CD4-positive, alpha-beta T cell treated with Interleukin-17A for 1 hour (primary cell): ENCODE measurements around the gene PDE4B.
"Not testable (repeated sequence)": the region's sequence is repeated elsewhere in the genome, so short reads cannot be mapped to it uniquely, and the experiment has no call there.

Source experiments
- DNase-seq: peaks from one replicate; pipeline ENCODE4 v3.0.0-alpha.2; 2020

The PDE4B gene

DNA sequence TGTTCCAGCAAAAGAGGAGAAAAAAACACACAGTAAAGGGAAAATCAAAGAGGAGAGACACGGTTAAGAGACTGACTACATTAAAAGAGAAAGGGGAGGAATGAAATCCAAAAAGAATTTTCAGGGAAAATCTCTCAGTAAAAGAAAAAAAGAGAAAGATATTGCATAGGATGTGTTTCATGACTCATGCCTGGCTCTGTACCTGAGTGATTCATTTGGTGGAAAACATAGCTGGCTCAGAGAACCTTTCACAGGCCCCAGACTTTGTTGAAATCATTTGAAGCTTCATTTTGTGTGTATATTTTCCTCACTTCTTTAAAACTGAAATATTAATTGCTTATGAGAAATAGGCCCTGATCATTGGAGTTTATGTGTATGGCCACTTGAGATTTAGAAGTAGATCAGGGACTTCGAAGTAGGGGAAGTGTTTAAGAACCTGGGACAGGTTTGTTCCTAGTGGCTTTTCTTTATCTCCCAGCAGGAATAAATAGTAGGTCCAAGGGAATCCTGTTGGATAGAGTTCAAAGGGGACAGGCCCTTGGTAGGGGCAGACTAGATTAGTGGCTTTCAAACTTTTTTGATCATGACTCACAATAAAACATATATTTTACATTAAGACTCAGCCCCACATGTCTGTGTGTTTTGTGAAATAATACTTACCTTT, 502.1 kb downstream of the PDE4B start:
- no peak for DNase-seq

DNA sequence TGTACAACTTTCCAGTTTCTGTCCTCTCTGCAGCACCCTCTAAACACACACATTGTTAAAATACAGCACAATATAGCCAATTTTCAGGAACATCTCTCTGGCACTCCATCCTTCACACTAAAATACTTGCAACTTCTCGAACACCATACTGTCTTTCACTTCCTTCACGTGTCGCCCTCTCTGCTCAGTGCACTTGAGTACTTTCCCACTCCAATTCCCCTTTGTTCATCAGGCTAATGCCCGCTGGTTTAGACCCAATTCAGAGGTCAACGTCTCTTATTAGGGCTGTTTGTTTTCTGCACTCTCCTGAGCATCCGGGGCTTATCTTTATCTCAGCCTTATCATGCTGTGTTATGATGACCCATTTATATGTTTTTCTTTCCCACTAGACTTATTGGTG, 503.1 kb downstream of the PDE4B start:
- no peak for DNase-seq

DNA sequence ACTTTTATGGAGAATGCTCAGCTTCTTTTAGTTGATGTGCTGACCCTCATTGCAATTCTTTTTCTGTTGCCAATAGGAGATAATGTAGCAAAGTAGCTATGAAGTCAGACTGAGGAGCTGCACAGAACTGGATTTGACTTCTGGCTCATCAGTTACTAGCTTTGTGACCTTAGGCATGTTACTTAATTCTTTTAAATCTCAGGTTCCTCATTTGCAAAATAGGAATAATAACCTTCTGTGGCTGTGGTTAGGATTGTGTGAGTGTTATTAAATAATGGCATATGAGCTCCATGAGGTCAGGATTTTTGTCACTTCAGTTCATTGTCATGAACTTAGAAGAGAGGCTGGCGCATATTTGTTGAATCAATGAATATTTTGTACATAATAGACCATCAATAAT, 503.7 kb downstream of the PDE4B start:
- no peak for DNase-seq

DNA sequence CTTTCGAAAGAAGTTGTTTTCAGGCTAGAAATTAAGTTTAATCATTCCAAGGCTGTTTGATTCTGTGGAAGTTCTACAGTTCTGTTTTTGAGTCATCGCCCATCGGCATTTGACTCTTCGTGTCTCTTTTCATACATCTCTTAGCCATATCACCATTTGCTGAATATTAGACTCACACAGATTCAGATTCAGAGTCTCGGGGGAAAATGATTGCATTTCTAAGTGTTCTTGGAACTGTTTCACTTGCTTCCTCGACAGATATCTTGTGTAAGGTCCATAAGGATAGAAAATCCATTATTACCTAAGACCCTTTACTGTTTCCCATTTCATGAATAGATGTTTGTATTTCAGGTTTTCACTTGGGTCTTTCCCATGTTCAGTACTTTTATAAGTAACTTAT, 504.3 kb downstream of the PDE4B start:
- DNase-seq: no peak

DNA sequence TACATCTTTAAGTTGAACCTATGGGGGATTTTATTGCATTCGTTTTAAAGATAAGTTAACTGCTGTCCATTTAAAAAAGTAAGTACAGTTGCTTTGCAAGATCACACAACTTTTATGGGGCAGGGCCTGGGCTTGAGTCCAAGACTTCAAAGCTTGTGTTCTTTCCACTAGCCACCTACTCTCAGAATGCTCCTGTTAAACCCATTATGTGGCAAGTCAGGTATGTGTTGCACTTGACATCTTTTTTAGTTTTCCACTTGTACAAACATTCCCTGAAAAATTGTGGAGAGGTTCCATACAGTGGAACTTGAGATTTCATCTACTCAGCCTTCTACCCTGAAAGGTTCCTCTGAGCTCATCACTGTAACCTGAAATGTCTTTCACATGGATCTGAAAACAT, 505.8 kb downstream of the PDE4B start:
- DNase-seq: no peak

DNA sequence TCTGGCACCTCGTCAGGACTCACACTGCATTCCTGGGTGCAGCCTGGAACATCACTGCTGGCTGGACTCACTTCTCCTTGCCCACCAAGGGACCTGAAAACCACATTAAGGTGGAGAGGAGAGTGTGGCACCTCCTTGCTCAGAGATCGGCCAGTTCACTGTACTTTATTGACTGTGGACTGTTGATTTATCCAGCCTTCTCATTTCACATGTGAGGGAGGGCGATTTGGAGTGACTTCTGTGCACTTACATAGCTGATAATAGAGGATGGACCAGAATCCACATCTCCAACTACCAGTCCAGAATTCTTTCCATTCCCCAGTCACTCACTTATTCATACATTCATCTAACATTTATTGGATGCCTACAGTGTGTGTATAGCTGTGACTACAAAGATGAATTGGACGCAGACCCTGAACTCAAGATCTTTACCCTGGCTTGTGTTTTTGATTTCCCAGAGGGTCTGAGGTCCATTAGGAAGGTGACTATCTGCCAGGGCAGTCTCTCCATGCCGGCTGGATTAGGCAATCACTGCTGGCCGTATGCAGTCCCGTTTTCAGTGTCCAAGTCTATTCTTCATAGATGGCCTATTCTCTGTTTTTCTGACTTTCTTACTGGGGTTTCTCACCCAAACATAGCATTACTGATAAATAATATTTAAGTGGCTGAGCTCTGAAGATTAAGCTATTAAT, 507.7 kb downstream of the PDE4B start:
- DNase-seq: no peak

DNA sequence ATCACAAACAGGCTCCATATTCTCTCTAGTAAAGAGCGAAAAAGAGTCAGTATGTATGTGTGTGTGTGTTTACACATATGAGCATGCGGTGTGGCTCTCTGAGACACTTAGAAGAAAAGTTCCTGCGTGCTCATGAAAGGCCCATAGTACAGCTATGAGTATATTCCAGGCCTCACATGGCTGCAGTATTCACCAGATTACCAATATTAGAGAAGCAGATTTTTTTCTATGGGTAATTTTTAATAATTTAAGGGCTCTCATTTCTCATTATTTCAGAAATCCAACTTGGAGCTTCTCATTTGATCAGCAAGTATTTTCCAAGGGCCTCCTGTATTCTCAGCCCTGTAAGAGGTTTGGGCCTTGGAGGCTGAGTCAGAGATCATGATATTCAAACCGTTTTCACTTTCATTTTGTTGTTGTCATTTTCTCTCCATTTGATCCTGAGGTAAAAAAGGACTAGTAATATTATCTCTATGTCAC, 508.3 kb downstream of the PDE4B start:
- DNase-seq: peak; percentile 71

DNA sequence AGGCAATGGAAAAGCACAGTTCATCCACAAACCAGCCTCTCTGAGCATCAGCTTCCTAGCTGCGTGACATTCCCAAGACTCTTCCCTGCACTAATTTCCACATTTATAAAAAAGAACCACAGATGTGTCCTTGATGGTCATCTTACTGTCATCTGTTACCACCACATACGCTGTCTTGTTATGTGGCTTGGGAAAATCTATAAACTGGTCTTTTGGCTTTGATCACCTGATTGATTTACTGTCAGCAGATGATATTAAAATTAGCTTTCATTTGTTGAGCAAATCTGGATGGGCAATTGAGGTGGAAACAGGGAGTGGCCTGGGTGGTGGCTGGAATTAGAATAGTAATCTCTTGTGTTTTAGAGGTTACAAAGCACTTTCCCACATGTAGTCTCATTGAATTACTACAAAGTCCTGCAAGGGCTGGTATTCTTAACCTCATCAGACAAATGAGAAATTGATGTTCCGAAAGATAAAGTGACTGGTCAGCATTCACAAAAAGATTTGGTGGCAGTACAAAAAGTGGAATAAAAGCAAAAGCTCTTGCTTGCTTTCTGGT, 509.6 kb downstream of the PDE4B start:
- no peak for DNase-seq

DNA sequence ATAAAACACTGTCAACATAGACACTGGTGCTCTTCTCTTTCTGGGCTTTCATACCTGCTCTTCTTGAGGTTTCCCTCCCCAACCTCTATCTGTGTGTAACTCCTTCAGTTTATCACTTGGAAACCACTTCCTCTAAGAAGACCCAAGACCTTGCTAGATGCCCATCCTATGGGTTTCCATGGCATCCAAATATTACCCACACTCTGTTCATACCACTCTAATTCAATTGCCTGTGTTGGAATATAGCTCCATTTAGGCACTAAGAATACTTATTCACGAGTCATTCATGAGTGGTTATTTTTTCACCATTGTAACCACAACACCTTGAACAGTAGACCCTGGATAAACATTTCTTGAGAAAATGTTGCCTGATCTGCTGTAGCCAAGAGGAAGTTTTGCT, 510.1 kb downstream of the PDE4B start:
- DNase-seq: peak; percentile 61

DNA sequence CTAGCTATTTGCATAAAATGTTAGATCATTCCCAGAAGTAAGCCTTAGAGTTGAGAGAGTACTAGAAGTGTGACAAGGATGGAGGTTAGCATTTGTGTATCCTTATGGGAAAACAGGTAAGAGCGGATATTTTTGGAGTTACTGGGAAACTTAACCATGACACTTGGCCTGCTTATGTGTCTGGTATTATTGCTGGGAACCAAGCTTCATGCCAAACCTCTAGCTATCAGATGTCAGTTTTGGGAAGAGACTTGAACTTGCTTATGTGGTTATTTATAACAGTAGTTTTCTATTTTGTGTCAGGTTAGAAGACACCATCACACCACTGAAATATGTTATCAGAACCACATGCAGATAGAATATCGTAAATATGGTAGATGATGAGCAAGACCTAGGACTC, 511.0 kb downstream of the PDE4B start:
- DNase-seq: no peak

DNA sequence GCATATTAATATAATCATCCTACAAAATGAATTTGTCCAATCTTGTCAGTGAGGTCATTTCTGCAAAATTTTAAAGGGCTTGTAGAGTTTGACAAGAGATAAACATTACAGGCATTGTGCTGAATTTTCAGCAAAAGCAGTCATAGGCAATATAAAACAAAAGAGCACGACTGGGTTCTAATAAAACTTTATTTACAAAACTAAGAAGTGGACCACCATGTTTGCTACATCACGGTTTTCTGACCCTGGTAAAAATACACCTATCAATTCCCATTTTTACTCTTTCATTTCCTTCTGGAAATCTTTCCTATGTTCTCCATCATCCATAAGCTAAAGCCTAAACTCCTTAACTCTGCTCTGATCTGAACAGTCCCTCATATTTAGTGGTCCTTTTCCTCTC, 511.4 kb downstream of the PDE4B start:
- DNase-seq: no peak

DNA sequence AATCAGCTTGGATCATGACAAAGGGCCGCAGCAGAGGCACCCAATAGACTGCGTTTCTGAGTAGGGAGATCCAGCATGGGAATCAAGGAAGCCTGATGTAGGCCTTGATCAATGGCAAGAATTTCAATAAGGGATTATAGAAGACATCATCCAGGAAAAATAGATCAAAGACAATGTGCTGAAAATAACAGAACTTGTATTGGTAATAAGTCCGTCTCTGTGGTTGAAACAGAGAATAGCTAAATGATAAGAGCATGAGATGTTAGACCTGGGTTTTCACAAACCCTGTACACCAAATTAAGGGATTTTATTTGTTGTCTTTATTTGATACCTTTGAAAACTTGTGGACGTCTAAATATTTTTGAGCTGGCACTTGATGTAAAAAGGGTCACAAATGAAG, 513.2 kb downstream of the PDE4B start:
- no peak for DNase-seq

DNA sequence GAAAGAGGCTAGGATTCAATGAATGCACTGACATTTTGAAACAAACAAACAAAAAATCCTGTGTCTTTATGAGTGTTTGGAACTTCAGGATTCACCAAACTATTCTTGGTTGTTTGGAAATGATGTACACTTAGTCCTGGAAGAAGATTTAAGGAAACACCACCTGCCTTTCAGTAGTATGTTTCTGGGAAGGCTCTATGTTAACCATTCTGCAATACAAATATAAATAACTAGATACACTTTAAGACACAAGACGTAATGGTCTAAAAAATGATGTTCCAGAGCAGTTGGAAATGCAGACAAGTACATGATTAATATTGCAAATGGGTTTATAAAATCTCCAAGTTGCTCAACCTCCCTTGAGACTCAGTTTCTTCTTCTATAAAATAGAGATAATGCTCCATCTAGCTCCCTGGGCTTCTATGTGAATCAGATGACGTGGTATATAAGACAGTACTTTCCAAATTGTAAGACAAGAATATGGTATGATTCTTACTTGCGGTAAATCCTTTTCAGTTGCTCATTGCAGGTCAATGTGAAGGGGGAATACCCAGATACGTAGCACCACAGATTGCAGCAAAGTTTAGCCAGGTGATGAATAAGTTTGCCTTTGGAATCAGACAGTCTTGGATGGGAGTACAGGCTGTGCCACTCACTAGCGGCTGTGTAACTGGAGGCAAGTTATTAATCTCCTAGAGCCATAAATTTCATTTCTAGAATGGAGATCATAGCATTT, 516.5 kb downstream of the PDE4B start:
- no peak for DNase-seq

DNA sequence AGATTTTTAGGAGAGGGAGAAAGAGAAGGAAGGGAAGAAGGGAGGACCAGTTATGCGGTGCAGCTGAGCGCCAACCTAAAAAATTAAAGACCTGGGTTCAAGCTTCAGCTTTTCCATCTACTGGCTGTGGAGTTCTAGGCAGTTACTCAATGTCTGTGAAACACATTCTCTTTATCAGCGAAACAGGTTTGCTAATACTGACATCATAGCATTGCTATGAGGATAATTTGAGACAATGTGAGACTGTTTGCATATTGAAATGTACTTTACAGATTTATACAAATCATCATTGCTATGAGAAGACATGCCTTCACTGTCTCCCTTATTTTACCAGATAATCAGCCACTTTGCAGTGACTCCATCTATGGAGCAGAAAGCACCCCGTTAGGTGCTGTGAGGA, 518.4 kb downstream of the PDE4B start:
- DNase-seq: no peak

DNA sequence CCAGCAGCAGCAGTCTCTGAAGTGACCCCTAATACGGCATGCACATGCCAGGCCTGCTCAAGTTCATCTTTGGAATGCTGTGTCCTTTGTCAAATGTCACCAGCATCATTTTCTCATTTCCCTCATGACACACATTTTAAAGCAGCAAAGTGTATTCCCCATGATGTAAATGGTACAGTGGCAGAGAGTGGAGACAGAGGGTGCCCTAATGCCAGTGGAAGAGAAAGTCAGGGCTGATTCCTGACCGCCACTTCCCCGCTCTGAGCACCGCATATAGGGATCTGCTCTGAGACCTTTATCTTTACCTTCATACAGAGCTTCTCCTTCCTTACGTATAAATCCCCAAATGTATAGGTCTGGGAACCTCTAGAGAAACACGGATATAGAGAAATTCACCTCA, 518.9 kb downstream of the PDE4B start:
- no peak for DNase-seq

DNA sequence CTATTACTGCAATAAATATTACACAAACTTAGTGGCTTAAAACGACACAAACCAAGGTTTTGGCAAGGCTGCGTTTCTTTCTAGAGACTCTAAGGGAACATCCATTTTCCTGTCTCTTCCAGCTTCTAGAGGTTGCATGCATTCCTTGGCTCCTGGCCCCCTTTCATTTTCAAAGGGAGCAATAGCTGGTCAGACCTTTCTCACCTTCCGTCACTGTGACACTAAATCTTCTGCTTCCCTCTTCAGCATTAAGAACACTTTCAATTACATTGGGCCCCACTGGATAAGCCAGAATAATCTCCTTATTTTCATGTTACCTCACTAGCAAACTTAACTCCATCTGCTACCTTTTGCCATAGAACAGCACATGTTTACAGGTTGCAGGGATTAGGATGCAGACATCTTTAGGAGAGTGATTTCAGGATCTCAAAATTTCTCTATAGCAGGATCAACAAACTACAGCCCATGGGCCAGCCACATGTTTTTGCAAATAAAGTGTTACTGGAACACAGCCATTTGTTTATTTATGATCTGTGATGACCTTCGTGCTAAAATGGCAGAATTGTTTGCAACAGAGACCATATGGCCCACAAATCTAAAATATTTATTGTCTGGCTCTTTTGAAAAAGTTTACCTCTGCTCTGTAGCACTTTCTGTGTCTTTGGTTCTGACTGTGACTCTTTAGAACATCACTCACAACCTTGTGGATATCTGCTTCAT, 519.7 kb downstream of the PDE4B start:
- no peak for DNase-seq

DNA sequence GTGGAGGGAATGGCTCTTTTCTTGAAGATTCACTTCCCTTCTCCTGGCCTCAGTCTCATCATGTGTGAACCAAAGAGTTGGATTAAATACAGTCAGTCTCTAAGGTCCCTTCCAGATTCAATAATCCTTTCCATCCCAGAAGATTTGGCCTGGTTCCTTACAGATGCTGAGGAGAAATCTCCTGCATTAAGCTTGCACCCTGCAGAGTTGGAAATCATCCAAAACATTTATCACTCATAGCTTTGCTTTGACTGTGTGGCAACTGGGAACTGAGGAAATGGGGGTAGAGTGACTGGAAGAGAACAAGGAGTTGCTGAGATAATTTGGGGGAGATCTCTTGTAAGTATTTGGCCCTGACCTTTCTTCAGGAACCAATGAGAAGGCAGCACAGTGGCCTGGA, 520.7 kb downstream of the PDE4B start:
- no peak for DNase-seq

DNA sequence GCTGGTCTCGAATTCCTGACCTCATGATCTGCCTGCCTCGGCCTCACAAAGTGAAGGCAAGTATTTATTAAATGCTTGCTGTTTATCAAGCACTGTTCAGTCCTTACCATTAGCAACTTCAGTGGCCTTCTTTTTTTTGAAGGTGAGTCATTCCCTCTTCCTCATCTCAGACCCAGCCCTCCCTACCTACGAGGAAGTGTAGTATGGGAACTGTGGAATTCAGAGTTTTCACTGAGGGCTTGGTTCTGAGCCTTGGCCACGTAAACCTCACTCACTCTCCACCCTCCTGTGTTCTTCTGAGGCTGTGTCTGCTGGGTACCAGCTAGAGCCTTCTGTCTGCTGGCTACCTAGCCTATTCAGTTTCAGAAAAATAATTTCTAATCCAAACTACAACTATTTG, 523.0 kb downstream of the PDE4B start:
- no peak for DNase-seq

DNA sequence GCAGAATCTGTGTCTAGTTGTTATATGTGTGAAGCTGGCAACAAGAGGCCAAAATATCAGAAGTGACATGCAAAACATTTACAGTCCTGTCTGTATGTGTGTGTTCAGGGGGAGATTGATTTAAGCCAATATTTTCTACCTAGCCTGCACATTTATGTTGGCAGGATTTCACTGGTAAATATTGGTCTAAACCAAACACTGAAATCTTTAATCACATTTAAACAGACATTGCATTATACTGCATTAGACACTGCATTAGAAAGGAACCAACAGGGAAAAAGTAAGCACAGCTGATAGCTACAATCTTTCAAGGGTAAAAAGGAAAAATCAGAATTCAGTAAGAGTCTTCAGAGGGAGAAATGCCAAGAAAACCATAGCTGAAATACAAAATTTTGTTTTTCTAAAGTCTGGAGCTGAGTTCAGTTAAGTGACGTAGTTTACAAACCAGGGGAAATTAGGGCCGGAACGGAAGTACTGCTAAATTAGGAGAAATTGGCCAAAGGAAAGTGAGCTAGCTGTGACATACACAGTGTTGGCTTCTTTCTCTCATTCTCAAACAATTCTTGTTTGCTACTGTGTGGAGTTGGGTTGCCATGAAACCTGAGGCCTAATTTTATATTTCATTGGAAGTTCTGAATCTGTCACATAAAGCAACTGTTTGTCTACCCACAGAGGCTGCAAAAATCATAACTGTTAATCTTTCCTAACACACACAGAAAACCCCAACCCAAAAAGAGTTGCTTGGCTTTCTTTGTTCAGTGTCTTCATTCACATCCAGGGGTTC, 524.0 kb downstream of the PDE4B start:
- DNase-seq: peak; percentile 38

DNA sequence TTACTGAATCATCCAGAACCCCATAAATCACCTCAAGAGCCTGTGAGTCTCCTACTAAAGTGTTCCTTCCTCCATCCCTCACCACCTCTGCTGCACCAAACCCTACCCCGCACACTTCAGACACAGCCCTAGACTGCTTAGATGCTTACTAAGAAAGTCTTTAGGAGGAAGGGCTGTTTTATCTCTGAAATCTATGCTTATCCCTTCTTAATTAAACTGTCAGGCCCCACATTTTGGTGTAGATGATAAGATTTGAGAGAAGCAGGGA, 524.5 kb downstream of the PDE4B start:
- DNase-seq: no peak

DNA sequence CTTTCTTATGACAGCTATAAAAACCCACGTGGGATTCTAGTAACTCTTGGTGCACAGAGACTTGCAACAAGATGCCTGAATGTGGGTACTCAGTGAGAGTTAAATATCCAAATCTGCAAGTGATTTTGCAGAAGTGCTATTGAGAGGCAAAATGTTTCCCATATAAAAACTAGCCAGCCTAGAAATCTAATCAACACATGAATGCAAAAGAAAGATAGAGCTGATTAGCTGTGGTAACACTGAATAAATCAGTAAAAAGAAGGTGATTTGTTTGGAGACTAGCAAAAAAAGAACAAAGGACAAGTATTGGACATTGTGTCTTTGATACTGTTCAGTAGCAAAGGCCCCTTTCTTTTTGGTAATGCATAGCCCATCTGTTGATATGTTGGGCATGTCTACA, 527.5 kb downstream of the PDE4B start:
- no peak for DNase-seq

DNA sequence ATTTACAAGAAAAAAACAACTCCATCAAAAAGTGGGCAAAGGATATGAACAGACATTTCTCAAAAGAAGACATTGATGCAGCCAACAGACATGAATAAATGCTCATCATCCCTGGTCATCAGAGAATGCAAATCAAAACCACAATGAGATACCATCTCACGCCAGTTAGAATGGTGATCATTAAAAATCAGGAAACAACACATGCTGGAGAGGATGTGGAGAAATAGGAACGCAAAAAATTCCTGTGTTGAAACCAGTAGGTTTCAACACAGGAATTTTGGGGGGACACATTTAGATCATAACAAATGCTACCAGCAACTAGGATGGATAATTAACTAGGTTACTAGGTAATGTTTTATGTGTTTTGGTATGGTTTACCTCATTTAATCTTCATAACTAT, 529.8 kb downstream of the PDE4B start:
- DNase-seq: not testable (repeated sequence)
